PC-9 (cell line): ENCODE measurements around the gene EXD3.

Experiments used
- CTCF ChIP-seq: fragments of 200-600 bp; sonication (generic); conservative IDR thresholded peaks from 2 replicates; pipeline ENCODE4 v1.6.1; 2017; ENCODE audit warnings: mixed run types, antibody characterized with exemption, mild to moderate bottlenecking, moderate library complexity
- EZH2 ChIP-seq: fragments of 200-600 bp; sonication (generic); IDR thresholded peaks from 2 replicates; pipeline ENCODE4 v1.8.0; 2017; ENCODE audit warnings: antibody characterized with exemption, low read depth

GRCh38 chr9:137409515-137409914 is 13.4 kb downstream of the EXD3 start:
- TF ChIP-seq CTCF (no peak), EZH2 (no peak)
